GM18498 (cell line): ENCODE measurements around the gene ADPRHL1.
A peak's percentile ranks its signal among the peaks of the same experiment; 100 is the strongest.
"Not testable (repeated sequence)": the region's sequence is repeated elsewhere in the genome, so short reads cannot be mapped to it uniquely, and the experiment has no call there.

Source experiments
- ATAC-seq: cut with Tn5 transposase; IDR thresholded peaks from one replicate; pipeline ENCODE4 v1.9.1; 2021; ENCODE audit warnings: mild to moderate bottlenecking, moderate library complexity; ENCODE audit not compliant: unreplicated experiment

ADPRHL1 gene

DNA sequence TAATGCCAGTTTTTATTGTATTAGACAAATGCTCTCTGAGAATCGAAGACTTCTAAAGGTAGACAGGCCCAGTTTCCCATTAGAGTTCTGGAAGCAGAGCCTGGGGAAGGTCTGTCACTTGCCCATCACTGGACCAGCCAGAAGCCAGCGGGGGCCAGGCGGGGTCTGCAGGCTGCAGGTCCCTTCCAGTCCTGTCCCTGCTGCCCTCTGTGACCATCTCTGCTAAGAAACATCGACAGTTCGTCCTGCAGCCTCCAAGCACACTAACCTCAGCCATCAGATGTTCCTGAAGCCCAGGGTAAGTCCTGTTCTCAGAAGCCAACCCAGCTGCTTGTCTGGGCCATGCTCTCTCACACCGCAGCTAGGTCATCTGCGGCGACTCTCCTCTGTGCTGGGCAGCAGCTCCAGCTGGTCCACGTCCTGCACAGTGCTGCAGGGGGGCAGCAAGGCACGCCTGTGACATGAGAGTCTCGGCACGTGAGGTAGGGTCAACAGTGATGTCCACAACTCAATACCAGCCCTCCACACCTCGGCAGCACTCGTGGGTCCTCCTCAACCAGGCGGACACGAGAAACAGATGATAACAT is 2.9 kb upstream of the ADPRHL1 start:
- no peak for ATAC-seq

DNA sequence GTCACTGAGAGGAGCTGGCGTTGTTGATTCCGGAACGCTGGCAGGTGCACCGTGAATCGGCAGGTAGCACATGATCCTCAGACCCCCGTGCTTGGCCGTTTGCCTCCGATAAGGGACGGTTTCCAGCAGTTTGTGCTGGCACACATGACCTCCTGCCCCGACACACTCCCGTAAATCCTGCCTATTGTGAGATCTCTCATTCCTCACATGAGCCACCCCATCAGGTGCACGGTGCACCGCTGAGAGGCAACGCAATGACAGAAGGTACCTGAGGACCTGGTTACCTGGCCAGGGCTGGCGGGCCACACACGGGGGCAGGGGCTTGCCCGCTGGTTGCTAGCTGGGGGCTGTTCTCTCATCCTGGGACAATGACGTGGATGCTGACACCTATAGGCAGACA is 2.1 kb upstream of the ADPRHL1 start:
- no peak for ATAC-seq

DNA sequence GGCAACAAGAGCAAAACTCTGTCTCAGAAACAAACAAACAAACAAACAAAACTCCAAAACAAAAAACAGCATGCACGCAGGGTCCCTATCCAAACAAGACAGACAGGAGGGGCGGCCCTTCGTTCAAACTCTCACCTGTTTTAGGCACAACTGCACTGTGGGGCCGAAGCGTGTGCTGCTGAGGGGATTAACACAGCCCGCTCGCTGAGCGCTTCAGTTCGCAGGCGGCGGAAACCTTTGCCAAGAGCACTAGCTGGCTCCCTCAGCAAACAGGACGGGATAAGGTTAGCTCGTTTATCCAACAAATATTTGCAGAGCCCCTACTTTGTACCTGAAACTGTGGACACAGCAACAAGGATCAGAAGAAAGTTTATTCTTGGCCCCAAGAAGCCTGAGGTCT is 1.6 kb upstream of the ADPRHL1 start:
- no peak for ATAC-seq

DNA sequence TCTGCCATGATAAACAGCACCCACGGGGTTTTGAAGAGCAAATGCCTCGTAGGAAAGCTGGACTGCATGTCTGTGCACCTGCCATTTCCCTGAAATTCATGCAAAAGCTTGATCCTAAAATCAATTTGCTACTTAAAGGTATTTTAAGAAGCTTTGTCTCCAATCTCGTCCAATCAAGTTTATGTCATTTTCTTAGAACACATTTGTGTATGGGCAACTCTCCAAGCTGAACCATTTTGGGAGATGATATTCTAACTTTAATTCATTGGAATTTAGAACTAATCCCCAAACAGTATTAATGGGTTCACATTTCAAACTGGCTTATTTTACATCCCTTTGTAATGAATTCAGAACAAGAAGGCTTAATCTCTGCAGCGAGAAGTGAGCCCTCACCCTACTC is 822 bp downstream of the ADPRHL1 start:
- ATAC-seq = no peak

DNA sequence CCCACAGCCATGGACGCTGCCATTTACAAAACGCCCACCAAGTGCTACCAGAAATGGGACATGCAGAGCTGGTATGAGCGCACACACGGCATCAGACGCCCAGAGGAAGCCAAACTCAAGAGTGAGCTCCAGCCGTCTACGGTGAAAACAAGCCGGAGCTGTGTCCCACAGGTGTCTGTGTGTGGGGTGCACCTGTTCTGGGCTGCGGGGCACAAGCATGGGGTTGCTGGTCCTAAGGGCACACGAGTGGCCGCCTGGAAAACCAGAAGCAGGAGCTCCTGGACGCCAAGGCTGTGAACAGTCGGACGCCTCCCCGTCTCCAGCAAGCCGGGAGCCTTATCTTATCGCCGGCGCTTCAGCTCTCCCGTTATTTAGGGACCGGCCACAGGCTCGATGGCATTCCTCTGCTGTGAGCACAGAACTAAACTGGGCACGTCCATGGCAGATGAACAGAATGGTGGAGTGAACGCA is 1.3 kb downstream of the ADPRHL1 start:
- no peak for ATAC-seq

DNA sequence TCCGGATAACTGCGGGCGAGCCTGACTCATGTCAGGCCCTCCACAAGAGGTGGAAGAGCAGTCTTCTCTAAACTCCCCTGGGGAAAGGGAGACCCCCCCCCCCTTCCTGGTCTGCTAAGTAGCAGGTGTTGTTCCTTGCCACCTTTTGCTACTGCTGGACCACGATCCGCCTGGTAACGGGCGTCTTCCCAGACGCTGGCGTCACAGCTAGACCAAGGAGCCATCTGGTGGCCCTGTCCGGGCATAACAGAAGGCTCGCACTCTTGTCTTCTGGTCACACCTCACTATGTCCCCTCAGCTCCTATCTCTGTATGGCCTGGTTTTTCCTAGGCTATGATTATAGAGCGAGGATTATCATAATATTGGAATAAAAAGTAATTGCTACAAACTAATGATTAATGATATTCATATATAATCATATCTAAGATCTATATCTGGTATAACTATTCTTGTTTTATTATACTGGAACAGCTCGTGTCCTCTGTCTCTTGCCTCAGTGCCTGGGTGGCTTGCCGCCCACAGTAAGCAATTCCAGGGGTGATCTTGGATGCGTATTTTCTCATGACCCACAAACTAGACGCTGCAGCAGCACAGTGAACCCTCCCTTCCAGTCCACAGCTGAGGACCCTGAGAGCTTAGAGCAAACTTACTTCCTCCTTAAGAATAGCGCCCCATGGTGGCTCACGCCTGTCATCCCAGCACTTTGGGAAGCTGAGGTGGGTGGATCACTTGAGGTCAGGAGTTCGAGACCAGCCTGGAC is 2.2 kb downstream of the ADPRHL1 start:
- ATAC-seq = not testable (repeated sequence)

DNA sequence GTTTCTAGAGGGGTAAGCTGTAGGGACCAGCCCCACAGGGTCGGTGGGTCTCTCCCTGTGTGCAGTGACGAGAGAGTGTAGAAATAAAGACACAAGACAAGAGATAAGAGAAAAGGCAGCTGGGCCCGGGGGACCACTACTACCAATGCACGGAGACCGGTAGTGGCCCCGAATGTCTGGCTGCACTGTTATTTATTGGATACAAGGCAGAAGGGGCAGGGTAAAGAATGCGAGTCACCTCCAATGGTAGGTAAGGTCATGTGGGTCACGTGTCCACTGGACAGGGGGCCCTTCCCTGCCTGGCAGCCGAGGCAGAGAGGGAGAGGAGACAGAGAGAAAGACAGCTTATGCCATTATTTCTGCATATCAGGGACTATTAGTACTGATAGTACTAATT is 2.9 kb downstream of the ADPRHL1 start:
- ATAC-seq = not testable (repeated sequence)

DNA sequence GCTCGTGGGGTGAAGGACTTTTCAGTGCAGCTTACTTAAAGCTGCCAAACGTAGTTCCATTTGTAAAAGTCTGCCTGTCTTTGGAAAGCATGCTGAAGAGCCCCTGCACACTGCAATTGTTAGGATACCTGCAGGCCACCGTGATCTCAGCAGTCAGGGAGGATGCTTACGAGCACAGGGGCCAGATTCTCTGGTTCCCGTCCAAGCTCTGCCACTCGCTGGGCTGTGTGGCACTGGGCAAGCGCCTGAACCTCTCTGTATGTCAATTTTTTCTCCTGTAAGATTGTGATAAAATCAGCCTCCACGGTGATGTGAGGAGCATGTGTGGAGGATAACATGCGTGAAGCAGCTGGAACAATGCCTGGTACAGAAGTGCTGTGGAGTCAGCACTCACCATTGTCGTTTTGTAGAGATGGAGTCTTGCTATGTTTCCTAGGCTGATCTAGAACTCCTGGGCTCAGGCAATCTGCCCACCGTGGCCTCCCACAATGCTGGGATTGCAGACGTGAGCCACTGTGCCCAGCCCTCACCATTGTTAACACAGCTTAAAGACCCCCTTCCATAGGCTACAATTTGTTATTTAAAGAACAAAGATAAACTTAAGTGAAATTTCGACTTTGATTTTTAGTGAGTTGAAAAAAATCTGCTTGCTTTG is 3.5 kb downstream of the ADPRHL1 start:
- ATAC-seq = no peak

DNA sequence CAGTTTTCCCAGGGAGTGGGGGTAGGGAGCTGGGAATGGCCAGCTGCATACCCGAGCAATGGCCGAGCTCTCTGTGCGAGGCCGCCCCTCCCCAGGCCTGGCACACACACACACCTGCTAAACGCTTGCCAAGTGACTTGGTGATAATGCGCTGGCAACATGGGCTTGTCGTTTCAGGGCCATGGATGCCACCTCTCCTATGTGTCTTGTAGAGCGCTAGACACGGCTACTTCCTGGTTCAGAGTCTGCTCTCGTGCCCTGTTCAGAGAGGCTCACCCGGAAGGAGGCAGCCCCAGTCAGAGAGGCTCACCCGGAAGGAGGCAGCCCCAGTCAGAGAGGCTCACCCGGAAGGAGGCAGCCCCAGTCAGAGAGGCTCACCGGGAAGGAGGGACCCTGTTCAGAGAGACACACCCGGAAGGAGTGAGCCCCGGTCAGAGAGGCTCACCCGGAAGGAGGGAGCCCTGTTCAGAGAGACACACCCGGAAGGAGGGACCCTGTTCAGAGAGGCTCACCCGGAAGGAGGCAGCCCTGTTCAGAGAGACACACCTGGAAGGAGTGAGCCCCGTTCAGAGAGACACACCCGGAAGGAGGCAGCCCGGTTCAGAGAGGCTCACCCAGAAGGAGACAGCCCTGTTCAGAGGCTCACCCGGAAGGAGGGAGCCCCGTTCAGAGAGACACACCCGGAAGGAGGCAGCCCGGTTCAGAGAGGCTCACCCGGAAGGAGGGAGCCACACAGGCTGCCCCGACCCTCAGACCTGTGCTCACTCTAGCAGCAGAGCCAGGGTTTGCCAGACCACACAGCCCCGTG is 4.2 kb downstream of the ADPRHL1 start:
- peak; percentile 47 for ATAC-seq

DNA sequence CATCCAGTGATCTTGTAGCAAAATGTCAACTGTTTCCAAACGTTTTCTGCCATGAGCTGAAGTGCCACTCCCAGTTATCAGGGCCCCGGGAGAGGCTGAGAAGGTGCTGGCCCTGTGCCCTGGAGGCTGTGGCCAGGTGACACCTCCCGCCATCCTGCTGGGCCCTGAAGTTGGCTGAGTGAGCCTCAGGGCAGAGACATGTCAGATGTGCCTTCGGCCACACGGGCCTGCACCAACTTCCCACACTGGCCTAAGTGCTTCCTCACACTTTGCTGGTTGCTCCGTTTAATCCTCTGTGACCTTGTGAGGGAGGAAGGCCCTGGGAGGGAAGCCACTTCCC is 4.8 kb downstream of the ADPRHL1 start:
- ATAC-seq = no peak

DNA sequence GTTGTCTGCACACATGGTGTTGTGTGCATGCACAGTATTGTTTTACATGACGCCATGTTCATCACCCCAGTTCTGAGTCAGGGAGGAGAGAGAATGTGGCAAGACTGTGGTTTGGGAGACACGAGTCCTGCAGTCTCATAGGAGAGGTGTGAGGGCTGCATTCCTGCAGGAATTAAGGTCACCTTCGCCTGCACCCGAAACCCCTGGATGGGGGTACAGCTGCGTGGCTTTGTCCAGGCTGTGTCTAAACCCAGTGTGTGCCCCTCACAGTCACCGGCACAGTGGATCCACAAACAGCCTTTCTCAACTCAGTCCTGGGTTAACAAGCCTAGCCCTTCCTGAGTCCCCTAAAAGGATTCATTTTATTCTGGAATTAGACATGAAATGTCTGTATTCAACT is 5.7 kb downstream of the ADPRHL1 start:
- no peak for ATAC-seq

DNA sequence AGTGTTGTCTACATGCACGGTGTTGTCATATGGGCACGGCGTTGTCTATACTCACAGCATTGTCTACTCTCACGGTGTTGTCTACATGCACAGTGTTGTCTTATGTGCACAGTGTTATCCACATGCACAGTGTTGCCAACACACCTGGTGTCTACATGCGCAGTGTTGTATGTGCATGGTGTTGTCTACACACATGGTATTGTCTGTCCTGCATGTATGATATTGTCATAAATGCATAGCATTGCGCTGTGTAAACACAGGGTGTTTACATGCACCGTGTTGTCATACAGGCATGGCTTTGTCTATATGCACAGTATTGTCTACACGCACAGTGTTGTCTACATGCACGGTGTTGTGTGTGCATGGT is 6.8 kb downstream of the ADPRHL1 start:
- ATAC-seq = no peak

DNA sequence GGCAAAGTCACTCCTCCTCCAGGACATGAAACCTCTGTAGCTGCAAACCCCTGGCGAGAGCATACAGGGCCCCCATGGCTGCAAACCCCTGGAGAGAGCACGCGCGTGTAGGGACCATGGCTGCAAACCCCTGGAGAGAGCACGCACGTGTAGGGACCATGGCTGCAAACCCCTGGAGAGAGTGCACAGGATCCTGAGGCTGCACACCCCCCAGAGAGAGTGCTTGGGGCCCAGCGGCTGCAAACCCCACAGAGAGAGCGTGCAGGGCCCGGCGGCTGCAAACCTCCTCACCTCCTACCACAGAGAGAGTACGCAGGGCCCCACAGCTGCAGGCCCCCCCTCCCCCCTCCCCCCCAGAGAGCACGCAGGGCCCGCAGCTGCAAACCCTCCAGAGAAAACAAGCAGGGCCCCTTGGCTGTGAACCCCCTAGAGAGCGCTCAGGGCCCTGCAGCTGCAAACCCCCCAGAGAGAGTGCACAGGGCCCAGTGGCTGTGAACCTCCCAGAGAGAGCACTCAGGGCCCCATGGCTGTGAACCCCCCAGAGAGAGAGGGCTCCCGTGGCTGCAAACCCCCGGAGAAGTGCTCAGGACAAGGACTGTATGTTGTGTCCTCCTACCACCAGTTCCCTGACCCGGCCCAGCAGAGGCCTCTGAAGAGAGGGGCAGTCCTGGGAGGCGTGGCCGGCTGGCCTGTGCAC is 7.3 kb downstream of the ADPRHL1 start:
- ATAC-seq = no peak

DNA sequence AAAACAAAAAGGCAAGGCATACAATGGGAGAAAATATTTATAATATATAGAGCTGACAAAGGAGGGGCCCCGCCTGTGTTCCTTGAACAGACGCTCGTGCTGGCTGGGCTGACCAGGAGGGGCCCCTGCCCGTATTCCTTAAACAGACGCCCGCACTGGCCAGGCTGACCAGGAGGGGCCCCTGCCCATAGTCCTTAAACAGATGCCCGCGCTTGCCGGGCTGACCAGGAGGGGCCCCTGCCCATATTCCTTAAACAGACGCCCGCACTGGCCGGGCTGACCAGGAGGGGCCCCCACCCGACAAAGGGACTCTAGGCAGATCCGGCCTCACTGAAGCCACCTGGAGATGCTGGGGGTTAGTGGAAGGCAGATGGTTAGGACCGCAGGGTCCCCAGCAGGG is 9.3 kb downstream of the ADPRHL1 start:
- ATAC-seq = no peak

DNA sequence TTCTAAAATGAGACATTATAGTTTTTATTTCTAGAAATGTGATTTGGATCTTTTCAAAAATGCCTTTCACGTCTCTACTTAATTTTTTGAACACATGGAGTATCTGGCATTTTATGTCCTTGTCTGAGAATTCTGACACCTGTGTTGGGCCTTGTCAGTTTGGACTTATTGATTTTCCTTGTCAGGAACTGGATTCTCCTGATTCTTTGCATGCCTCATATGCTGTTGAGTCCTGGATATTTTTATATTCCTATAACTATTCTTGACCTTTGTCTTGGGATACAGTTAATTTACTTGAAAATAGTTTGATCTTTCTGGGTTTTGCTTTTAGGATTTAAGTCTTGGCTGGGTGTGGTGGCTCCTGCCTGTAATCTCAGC is 10.3 kb downstream of the ADPRHL1 start:
- ATAC-seq = no peak

DNA sequence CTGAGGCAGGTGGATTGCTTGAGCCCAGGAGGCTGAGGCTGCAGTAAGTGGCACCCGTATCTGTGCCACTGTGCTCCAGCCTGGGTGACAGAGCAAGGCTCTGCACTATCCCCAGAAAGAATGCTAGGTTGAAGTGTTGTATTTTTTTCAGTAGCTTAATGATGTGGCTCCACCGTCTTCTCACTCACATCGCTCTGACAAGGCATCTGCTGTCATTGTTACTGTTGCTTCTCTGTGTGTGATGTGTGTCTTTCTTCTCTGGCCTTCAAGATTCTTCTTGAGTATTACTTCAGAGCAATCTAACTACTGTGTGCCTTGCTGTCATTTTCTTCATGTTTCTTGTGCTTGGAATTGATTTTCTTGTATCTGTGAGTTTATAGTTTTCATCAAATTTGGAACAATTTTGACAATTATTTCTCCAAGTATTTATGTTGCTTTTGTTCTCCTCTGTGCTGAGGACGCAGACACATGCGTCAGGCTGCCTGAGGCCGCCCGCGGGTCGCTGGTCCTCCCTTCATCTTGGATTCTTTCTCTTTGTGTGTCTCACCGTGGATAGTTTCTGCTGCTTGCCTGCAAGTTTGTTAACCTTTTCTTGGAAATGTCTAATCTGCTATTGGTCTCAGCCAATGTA is 10.8 kb downstream of the ADPRHL1 start:
- no peak for ATAC-seq

DNA sequence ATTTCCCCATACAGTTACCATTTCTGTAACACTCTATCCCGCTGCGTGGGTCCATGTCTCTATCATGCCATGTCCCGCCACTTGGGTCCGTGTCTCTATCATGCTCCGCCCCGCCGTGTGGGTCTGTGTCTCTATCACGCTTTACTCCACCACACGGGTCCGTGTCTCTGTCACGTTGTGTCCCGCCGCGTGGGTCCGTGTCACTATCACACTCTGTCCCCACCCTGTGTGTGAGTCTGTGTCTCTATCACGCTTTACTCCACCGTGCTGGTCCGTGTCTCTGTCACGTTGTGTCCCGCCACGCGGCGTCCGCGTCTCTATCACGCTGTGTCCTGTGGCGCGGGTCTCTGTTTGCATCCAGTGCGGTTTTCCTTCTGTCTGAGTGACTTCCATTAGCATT is 11.6 kb downstream of the ADPRHL1 start:
- ATAC-seq = no peak

DNA sequence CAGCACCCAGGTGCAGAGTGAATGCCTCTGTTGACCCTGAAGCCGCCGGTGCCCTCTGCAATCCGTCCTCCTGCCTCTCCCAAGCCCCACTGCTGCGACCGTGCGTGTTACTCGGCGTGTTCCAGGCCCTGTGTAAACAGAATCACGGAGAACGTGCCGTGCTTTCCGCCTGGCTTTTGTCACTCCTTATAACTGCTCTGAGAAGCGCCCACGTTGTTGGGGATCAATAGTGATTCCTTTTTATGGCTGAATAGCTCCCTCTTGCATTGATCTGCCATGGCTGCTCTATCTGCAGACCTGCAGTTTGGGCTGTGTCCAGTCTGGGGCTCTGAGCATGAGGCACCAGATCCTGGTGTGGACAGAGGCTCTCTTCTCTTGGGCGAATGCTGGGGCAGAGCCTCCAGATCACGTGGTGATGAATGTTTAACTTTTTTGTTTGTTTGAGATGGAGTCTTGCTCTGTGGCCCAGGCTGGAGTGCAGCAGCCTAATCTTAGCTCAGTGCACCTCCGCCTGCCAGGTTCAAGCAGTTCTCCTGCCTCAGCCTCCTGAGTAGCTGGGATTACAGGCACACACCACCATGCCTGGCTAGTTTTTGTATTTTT is 15.8 kb downstream of the ADPRHL1 start:
- ATAC-seq = no peak

DNA sequence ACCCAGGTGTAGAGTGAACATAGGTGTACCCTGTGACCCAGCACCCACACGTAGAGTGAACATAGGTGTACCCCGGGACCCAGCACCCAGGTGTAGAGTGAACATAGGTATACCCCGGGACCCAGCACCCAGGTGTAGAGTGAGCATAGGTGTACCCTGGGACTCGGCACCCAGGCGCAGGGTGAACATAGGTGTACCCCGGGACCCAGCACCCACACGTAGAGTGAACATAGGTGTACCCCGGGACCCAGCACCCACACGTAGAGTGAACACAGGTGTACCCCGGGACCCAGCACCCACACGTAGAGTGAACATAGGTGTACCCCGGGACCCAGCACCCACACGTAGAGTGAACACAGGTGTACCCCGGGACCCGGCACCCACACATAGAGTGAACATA is 16.4 kb downstream of the ADPRHL1 start:
- ATAC-seq = not testable (repeated sequence)

DNA sequence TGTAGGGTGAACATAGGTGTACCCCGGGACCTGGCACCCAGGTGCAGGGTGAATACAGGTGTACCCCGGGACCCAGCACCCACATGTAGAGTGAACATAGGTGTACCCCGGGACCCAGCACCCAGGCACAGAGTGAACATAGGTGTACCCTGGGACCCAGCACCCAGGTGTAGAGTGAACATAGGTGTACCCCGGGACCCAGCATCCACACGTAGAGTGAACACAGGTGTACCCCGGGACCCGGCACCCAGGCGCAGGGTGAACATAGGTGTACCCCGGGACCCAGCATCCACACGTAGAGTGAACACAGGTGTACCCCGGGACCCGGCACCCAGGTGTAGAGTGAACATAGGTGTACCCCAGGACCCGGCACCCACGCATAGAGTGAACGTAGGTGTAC is 17.4 kb downstream of the ADPRHL1 start:
- not testable (repeated sequence) for ATAC-seq
